SJSA1 (cell line): Measurements from ENCODE around the gene ANKMY1. TPM values are rescaled to one million over a fixed set of nuclear protein-coding genes. Genes with fewer than 3 reads are reported as not detected.

Experiments used
- DNase-seq, 2 experiments: peaks; one replicate each; pipeline ENCODE4 v3.0.0-alpha.2; 2015 to 2020; ENCODE audit warnings: low spot score in 2 of 2, low read depth in 1 of 2
- H3K27ac ChIP-seq: fragments of 250-450 bp; sonication (Bioruptor Pico); 2 replicates; pipeline ENCODE4 v1.5.1; 2020; ENCODE audit warnings: mild to moderate bottlenecking, moderate library complexity
- H3K27me3 ChIP-seq: fragments of 250-450 bp; sonication (Bioruptor Pico); replicated peaks from 2 replicates; pipeline ENCODE4 v1.5.1; 2020; ENCODE audit warnings: mild to moderate bottlenecking, moderate library complexity
- H3K36me3 ChIP-seq: fragments of 250-450 bp; sonication (Bioruptor Pico); 2 replicates; pipeline ENCODE4 v1.5.1; 2020; ENCODE audit warnings: mild to moderate bottlenecking
- H3K4me1 ChIP-seq: fragments of 250-450 bp; sonication (Bioruptor Pico); replicated peaks from 2 replicates; pipeline ENCODE4 v1.6.1; 2021; ENCODE audit warnings: mild to moderate bottlenecking
- H3K4me3 ChIP-seq: fragments of 250-450 bp; sonication (Bioruptor Pico); 2 replicates; pipeline ENCODE4 v1.5.1; 2020; ENCODE audit warnings: mild to moderate bottlenecking
- H3K9me3 ChIP-seq: fragments of 250-450 bp; sonication (Bioruptor Pico); replicated peaks from 2 replicates; pipeline ENCODE4 v1.5.1; 2020; ENCODE audit warnings: mild to moderate bottlenecking
- total RNA-seq: library from RNA; depleted of rRNA; stranded (reverse); fragments of >200 nt; shearing (Covaris generic); gene quantifications from 2 replicates; pipeline ENCODE4 v1.2.3, GENCODE V29; 2014; rRNA removed

ANKMY1 gene
- total RNA-seq, result 8.1 and 18.8 TPM in 2 replicates

DNA sequence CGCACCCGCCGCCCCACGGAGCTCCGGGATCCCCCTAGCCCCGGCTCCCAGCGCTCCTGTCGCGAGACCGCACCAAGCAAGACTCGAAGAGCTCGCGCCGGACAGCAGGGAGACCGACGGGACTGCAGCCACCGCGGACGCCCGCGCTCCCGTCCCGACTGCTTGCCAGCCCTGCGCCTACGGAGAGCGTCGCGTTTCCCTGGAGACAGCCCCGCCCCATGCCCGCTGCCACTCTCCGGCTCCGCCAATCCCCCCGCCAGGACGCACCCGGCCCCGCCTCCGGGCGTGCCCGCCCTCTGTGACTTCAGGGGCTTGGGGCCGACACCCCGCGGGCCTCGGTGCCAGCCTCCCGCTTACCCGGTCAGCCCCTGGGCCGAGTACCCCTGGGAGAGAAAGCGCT, at the start of gene ANKMY1:
TSS of gene ANKMY1 (minus strand) at position 181 of the 400 bp plus-strand sequence. CDS start 653 bp downstream, outside the sequence.
- peak in 1 of 2 experiments; percentile 48 for DNase-seq
- peaks cover 30% of the 10 kb centered on the region for H3K4me1 ChIP-seq
- no peak within 1 kb of the TSS for H3K4me3 ChIP-seq
- no peaks in the 10 kb centered on the region for H3K27me3 ChIP-seq
- no peaks in the 10 kb centered on the region for H3K9me3 ChIP-seq
- H3K36me3 ChIP-seq, result peaks cover 16% of the 10 kb centered on the region; the same call in 1 of the 2 replicates
- H3K27ac ChIP-seq, result no peak within 1 kb of the TSS

DNA sequence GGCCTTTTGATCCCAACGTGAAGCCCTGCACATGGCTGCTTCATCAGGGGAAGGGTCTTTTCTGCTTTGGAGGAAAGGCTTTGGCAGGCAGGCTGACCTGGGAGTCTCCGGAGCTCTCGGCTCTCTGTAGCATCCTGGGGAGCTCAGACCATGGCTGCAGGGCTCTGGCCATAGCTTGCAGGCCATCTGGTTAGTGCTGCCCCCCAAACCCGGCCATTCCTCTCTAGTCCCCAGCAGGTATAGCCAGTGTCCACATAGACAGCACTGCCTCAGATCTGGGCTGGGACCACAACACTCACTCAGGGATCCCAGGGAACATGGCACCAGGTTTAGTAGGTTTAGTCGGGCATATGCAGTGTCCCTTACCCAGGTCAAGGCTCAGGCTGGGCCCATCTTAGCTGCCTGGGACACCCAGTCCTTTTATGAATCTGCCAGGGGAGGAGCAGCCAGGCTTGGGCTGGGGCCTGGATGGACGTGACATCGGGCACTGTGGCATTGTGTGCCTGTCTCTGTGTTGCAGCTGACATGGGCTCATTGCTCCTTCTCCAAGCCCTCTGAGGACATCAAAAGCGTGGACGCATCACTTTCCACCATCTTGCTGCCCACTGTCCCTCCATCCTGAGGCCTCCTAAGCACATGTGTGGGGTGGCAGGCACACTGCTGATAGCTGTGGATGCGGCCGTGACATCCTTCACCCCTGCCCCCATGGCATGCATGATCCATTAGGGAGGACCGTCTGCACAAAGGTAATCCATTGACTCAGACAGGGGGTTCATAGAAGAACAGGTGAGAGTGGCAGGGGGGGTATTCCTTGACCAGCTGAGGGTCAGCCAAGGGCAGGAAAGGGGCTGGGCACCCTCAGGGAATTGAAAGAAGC, 48.3 kb upstream of the ANKMY1 start:
- H3K36me3 ChIP-seq, result no peaks in the 10 kb centered on the region
- DNase-seq, result no peak
- no peaks in the 10 kb centered on the region for H3K9me3 ChIP-seq
- no peaks in the 10 kb centered on the region for H3K27me3 ChIP-seq
- peaks cover 3% of the 10 kb centered on the region; the same call in 1 of the 2 replicates for H3K4me1 ChIP-seq
- no peak overlapping the region for H3K27ac ChIP-seq
- H3K4me3 ChIP-seq, result no peak overlapping the region

DNA sequence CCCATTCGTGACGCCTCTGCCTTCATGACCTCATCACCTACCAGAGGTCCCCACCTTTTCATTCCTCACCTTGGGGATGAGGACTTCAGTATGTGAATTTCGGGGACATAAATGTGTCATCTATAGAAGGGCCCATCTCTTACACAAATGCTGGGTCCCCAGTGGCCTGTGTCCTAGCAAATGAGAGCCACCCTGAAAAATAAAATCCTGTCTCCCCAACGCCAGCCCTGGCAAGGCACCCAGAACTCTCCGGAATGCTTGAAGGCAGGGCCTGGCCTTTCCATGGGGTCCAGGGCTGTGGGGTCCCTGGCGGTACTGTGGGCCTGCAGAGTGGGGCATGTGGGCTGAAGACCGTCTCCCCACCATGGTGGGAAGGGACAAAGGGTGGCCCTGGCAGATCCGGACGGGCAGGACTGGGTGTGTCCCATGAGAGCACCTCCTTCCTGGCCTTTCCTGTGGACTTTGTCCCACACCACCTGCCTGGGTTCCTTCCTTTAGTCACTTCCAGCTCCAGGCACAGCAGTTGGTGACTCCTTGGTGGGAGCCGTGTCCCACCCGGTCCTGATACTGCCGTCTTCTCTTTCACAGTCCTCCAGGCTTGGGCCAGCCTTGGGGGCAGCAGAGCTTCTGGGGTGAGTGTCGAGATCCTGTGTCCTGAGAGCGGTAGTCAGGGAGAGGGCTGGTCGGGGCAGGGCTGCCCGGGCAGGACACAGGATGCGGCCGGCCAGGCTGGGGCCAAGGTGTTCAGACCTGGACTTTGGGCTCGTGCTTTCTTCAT, 47.3 kb upstream of the ANKMY1 start:
- no peak for DNase-seq
- H3K27me3 ChIP-seq, result no peaks in the 10 kb centered on the region
- H3K27ac ChIP-seq, result no peak overlapping the region
- no peak overlapping the region for H3K4me3 ChIP-seq
- no peaks in the 10 kb centered on the region for H3K36me3 ChIP-seq
- peaks cover 3% of the 10 kb centered on the region; the same call in 1 of the 2 replicates for H3K4me1 ChIP-seq
- H3K9me3 ChIP-seq, result no peaks in the 10 kb centered on the region

- peaks cover 3% of the 10 kb centered on the region; the same call in 1 of the 2 replicates for H3K4me1 ChIP-seq
- no peaks in the 10 kb centered on the region for H3K9me3 ChIP-seq
- peak; percentile 46 to 81 for DNase-seq
- no peak overlapping the region for H3K27ac ChIP-seq
- no peaks in the 10 kb centered on the region for H3K27me3 ChIP-seq
- H3K4me3 ChIP-seq, result no peak overlapping the region
- no peaks in the 10 kb centered on the region for H3K36me3 ChIP-seq
These were observed 46.6 kb upstream of the ANKMY1 start for GRCh38 chr2:240604291-240604938.

- no peak overlapping the region for H3K4me3 ChIP-seq
- no peak for DNase-seq
- H3K9me3 ChIP-seq, result no peaks in the 10 kb centered on the region
- no peaks in the 10 kb centered on the region for H3K36me3 ChIP-seq
- no peaks in the 10 kb centered on the region for H3K27me3 ChIP-seq
- no peak overlapping the region for H3K27ac ChIP-seq
- H3K4me1 ChIP-seq, result peaks cover 3% of the 10 kb centered on the region; the same call in 1 of the 2 replicates
These were observed 46.1 kb upstream of the ANKMY1 start for GRCh38 chr2:240603846-240604245.

DNA sequence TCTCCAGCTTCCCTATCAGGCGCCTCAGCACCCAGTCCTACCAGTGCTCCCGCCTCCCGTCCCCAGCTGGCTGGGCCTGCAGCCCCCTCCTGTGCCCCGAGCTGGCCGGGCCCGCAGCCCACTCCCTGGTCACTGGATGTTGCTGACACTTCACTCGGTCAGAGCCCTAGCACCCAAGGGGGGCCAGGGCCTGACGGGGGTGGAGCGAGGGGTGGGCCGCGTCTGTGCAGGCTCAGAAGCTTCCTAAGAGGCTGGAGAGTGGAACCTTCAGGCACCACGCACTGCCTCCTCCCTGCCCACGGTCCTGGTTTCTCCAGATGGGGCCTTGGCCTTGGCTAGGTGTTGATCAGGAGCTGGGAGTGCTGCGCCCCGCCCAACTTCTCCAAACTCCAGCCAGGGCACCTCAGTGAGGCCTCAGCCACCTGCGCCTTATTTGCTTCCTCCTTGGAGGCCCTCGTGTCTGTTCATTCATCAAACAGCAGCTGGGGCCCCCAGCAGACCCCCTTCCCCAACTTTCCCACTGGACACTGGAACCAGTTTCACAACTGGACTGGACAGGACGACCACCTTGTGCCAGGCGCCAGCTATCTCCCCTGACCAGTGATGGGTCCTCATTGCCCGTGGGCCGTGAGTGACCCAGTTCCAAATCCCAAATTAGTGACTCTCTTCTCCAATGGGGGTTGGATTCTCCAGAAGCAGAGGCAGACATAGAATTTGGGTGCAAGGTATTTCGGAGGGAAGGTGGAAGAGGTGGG, 45.5 kb upstream of the ANKMY1 start:
- DNase-seq, result no peak
- H3K27me3 ChIP-seq, result no peaks in the 10 kb centered on the region
- H3K4me1 ChIP-seq, result peaks cover 3% of the 10 kb centered on the region; the same call in 1 of the 2 replicates
- H3K27ac ChIP-seq, result no peak overlapping the region
- no peaks in the 10 kb centered on the region for H3K9me3 ChIP-seq
- H3K36me3 ChIP-seq, result no peaks in the 10 kb centered on the region; the same call in 1 of the 2 replicates
- no peak overlapping the region for H3K4me3 ChIP-seq

DNA sequence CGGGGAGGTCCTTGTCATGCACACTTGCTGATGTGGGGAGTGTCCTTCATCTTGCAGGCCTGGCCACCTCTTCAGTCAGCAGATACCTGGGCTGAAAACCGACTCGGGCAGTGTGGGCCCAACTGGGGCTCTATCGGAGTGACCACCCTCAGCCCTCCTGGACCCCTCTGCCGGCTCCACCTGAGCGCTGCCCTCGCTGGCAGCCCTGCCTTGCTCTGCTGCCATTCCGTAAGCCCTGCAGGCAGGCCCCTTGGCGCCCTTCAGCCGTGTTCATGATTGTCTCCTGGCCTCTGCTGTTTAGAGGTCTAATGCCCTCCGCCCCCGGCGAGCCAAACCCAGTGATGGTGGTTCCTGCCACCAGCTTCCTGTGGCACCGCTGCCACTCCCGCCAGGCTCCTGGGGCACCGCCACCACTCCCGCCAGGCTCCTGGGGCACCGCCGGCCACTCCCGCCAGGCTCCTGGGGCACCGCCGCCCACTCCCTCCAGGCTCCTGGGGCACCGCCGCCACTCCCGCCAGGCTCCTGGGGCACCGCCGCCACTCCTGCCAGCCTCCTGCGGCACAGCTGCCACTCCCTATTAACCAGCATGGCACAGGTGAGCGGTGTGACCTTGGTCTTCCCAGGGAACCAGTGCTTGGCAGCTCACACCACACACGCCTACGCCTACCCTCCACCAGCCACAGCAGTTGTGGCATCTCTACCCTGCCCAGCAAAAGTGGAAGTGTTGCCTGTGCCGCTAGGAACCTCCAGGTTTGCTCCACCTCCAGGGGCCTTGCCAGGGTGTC, 44.7 kb upstream of the ANKMY1 start:
- Histone ChIP-seq H3K27me3 (no peaks in the 10 kb centered on the region), H3K4me1 (peaks cover 3% of the 10 kb centered on the region; the same call in 1 of the 2 replicates), H3K9me3 (no peaks in the 10 kb centered on the region), H3K4me3 (no peak overlapping the region), H3K27ac (no peak overlapping the region), H3K36me3 (no peaks in the 10 kb centered on the region; the same call in 1 of the 2 replicates)
- no peak for DNase-seq

GRCh38 chr2:240601831-240602160, 44.0 kb upstream of the ANKMY1 start:
- no peaks in the 10 kb centered on the region for H3K9me3 ChIP-seq
- no peak overlapping the region for H3K4me3 ChIP-seq
- H3K27me3 ChIP-seq, result no peaks in the 10 kb centered on the region
- peaks cover 3% of the 10 kb centered on the region; the same call in 1 of the 2 replicates for H3K4me1 ChIP-seq
- H3K36me3 ChIP-seq, result no peaks in the 10 kb centered on the region; the same call in 1 of the 2 replicates
- no peak for DNase-seq
- no peak overlapping the region for H3K27ac ChIP-seq

- no peak overlapping the region for H3K4me3 ChIP-seq
- DNase-seq, result no peak
- H3K27ac ChIP-seq, result no peak overlapping the region
- peaks cover 3% of the 10 kb centered on the region; the same call in 1 of the 2 replicates for H3K4me1 ChIP-seq
- H3K36me3 ChIP-seq, result peaks cover 2% of the 10 kb centered on the region; the same call in 1 of the 2 replicates
- H3K27me3 ChIP-seq, result no peaks in the 10 kb centered on the region
- no peaks in the 10 kb centered on the region for H3K9me3 ChIP-seq
These were observed 43.5 kb upstream of the ANKMY1 start for GRCh38 chr2:240601061-240601830.

GRCh38 chr2:240600451-240600961, 42.7 kb upstream of the ANKMY1 start:
- peaks cover 9% of the 10 kb centered on the region; the same call in 1 of the 2 replicates for H3K36me3 ChIP-seq
- no peaks in the 10 kb centered on the region for H3K9me3 ChIP-seq

DNA sequence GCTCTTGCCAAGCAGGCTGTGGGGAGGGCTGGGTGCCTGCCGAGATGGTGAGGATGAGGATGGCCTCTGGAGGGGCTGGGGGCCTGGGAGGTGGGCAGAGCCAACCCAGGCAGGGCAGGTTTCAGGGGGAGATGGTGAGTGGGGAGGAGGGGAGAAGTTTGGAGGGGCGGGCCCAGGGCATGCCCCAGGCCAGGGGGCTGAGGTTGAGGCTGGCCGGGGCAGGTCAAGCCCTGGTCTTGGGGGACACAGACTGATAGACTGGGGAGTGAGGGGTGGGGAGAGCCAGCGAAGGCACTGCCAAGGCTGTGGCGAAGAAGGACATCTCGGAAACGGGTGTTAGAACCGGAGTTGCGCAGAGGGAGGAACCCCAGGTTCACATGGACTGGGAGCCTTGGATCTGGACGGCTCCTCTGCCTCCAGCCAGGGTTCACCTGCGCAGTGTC, 41.4 kb upstream of the ANKMY1 start:
- no peak overlapping the region for H3K27ac ChIP-seq
- H3K9me3 ChIP-seq, result no peaks in the 10 kb centered on the region
- H3K27me3 ChIP-seq, result no peaks in the 10 kb centered on the region
- no peak for DNase-seq
- peaks cover 12% of the 10 kb centered on the region; the same call in 1 of the 2 replicates for H3K36me3 ChIP-seq
- no peaks in the 10 kb centered on the region for H3K4me1 ChIP-seq
- no peak overlapping the region for H3K4me3 ChIP-seq

More at GRCh38 chr2:240600451-240600961, 42.7 kb upstream of the ANKMY1 start:
- Histone ChIP-seq H3K4me3 (no peak overlapping the region), H3K27me3 (no peaks in the 10 kb centered on the region), H3K27ac (no peak overlapping the region), H3K4me1 (peaks cover 3% of the 10 kb centered on the region; the same call in 1 of the 2 replicates)
- DNase-seq, result no peak
